HL-60 (cell line): ENCODE data around the gene LCK.

ENCODE experiments used
- CTCF ChIP-seq: IDR thresholded peaks from one replicate; pipeline ENCODE4 v1.5.1; 2011; ENCODE audit warnings: low read length, control low read depth, inconsistent platforms; ENCODE audit not compliant: insufficient read depth
- POLR2AphosphoS5 ChIP-seq: IDR thresholded peaks from 2 replicates; pipeline ENCODE4 v1.6.1; 2012; ENCODE audit warnings: low read depth
- REST ChIP-seq: IDR thresholded peaks from 2 replicates; pipeline ENCODE4 v1.6.1; 2012; ENCODE audit warnings: low read depth; ENCODE audit not compliant: insufficient replicate concordance

DNA sequence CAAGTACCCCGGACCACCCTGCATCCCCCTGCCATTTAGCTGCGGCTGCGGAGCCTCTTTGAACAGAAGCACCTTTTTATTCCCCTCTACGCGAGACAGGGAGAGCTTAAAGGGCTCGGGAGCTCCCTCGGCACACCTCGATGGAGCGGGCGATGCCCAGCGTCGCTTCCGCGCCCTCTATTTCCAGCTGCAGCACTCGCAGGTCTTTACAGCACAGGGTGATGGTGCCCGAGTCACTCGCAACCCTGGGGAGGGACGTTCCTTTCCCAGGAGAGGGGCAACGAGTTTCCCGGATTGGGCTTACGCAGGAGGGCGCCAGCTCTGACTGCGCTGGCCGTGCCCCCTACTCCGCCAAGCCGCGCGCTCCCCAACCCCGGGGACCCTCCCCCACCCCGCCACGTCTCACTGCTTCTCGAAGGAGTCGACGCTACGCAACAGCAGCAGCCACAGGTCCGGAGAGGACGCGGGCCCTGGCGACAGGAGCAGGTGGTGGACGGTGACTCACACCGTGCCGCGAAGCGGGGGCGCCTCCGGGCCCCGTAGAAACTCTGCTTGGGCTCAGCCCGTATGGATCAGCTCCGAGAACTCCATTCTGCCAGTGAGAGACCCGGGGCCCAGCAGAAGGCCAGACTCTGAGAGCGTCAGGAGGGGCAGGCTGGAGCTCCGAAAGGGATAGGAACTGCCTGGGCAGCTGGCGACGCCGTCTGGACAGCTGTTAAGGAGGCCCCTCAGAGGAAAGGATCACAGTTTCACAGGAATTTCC, 9.9 kb upstream of the LCK start:
- TF ChIP-seq REST (no peak), POLR2AphosphoS5 (no peak), CTCF (no peak)
